Measurements from ENCODE around the gene ITGAL.

The ITGAL gene

DNA sequence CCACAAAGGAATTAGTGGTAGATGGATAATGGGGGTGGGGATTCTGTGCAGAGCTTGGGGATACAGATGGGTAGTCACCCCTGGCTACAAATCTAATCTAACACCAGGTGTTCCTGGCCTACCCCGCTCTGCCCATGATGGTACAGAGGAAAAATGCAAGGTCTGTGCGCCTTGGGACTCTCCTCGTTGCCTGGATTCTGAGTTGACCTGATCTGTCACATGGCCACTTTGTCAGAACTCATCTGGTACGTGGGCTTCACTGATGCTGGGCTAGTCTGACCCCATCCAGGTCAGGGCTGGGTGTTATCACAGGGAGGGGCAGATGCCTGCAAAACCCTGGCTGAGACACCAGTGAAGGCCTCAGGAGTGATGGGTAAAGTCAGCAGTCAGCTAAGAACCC, 80.4 kb downstream of the ITGAL start:
- no peak for DNase-seq

DNA sequence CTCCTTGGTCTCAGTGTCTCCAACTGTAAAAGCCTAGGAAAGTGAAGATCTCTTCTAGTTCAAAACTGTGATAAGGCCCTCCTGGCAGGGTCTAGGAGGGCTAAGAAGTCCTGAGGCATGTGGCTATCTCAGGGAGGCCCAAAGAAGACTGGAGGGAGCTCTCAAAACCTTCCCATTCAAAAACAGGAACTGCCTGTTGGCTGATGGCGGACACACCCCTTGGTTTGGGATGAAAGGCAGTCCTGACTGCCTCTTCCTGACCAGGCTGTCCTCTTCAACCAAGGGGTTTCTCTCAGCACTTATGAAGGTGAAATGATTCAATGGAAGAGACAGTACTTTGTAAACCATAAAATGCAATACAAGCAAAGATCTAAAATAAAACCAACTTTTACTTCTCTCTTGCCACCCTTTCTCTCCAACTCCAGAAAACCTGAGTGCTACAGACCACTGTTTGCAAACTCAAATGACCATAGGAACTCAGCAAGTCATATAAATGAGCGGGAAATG, 80.9 kb downstream of the ITGAL start:
- no peak for DNase-seq

DNA sequence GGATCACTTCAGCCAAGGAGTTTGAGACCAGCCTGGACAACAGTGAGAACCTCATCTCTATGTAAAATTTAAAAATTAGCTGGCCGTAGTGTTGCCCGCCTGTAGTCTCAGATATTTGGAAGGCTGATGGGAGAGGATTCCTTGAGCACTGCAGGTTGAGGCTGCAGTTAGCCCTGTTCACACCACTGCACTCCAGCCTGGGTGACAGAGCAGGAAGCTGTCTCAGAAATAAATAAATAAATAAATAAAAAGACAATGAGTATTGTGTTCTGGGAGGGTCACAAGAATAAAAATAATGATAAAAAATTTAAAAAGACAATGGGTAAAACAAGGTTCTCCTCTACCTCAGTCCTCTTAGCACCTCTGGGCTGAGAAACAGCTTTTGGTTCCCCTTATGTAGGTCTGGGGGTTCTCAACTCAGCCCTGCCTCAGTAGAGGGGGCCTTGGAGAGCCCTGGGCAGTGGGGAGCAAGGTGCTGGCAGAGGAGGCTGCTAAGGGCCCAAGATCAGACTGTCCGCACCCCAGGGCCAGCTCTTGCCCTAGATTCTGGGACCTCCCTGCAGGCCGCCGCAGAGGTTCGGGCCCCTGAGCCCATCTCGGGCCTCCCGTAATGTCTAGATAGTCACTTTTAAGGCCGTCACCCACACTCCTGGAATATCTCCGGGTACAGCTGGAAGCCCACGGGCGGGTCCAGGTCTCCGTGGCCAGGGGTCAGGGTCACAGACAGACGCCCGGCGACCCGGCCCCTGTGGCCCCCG, 82.2 kb downstream of the ITGAL start:
- DNase-seq: no peak

DNA sequence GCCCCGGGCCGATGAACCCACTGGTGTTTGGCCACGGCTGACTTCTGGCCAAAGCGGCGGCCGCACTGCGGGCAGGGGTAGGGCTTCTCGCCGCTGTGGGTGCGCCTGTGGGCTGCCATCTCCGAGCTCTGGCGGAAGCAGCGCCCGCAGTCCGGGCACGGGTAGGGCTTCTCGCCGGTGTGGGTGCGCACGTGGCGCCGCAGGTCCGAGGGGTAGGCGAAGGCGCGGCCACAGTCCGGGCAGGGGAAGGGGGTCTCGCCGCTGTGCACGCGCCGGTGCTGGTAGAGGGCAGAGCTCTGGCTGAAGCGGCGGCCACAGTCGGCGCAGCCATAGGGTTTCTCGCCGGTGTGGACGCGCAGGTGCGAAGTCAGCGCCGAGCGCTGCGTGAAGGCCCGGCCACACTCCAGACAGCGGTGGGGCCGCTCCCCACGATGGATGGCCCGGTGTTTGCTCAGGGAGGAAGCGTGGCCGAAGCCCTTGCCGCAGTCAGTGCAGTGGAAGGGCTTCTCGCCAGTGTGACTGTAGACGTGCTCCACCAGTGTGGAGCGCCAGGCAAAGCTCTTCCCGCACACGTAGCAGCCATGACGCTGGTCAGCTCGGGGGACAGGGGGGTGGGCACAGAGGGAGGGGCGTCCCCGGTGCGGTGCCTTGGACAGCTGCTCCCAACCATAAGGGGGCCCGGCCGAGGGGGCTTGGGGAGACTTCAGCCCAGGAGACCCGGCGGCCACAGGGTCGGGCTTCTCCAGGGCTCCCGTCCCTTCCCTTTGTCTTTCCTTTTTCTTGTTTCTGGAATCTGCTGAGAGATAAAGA, 83.0 kb downstream of the ITGAL start:
- DNase-seq: no peak

DNA sequence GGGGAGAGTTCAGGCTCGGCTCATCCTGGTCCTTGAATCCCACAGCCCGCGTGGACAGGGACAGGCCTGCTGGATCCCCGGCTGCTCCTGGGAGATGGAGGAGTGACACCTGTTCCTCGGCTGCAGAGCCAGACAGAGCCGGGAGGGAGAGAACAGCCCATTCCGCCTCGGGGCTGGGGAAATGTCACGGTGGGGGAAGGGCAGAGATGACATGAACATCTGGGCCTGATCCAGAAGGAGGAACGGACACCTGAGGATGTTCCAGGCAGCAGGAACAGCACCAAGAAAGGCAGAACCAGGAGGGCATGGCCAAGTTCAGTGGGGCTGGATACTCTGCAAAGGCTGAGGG, 83.6 kb downstream of the ITGAL start:
- no peak for DNase-seq

DNA sequence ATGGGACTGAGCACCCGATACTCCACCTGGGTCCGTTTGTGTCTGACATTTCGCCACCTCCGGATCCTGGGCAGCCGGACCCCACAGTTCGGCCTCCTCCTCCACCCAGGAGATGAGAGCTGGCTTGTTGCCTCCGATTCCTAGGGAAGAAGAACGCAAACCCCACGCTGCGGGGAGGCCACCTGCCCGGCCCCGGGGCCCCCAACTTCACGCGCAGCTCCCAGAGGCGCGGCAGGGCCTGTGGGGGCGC, 85.1 kb downstream of the ITGAL start:
- DNase-seq: no peak

DNA sequence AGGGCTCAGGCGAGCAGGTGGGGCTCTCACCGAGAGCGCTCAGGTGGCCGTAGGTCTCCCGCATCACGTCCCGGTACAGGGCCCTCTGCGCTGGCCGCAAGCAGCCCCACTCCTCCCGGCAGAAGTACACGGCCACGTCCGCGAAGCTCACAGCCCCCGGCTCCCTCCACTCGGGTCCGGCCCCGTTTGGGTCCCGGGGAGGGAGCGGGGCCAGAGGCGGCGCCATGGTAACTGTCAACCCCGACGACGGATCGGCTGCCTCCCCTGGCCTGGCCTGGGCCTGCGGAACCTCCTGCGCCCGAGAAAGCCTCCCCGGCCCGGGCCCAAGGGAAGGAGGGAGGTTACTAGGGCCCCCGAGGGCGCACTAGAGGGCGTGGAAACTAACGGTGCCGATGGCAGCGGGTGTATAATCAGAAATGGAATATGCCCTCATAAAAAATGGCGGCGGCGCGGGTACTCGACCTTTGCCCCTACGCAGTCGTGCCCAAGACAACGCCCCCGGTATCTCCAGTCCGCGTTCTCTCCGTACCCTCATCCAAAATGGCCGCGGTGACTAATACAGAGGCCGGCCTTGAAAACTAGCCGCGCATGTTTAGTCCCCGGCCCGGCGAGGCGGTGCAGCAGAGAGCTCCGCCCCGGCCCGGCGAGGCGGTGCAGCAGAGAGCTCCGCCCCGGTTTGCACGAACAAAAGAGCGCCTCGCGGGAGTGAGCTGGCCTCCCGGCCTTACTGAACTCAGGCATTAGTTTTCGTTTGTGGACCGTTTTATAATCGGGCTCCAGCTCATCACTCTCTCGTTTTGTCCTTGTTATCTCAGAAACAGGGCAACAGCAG, 85.6 kb downstream of the ITGAL start, which contains the start of gene ZNF764:
Gene ZNF764, minus strand, starts transcription at position 418 of the 832 bp plus-strand sequence. Its CDS starts 192 bp downstream, at position 226.
- peak; percentile 96 to 98 for DNase-seq

DNA sequence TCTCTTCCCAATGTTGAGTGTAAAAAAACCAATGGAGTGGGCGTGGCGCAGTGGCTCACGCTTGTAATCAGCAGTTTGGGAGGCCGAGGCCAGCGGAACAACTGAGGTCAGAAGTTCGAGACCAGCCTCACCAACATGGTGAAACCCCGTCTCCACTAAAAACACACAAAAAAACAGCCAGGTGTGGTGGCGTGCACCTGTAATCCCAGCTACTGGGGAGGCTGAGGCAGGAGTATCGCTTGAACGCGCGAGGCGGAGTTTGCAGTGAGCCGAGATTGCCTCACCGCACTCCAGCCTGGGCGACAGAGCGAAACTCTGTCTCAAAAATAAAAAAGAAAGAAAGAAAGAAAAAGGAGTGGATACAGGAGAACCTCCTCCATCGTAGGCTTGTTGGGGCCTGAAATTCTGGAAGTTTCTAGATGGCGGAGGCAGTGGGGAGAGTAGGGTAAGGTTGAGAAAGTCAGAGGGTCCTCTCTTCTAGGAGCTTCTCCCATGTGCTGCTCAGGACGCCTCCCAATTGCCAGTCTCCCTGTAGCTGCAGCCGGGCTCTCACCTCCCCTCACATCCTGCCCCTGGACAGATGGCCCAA, 86.3 kb downstream of the ITGAL start:
- no peak for DNase-seq

DNA sequence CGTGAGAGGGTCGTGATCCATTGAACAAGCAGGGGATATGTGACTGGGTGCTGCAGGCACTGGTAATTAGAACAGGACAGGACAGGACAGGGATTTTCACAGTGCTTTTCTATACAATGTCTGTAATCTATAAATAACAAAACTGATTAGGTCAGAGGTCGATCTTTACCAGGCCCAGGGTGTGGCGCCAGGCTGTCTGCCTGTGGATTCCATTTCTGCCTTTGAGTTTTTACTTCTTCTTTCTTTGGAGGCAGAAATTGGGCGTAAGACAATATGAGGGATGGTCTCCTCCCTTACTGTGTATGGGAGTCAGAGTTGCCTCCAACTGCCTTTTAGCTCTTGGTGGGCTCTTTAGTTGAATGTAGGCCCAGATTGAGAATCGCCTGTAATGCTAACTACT, 87.1 kb downstream of the ITGAL start:
- DNase-seq: no peak

DNA sequence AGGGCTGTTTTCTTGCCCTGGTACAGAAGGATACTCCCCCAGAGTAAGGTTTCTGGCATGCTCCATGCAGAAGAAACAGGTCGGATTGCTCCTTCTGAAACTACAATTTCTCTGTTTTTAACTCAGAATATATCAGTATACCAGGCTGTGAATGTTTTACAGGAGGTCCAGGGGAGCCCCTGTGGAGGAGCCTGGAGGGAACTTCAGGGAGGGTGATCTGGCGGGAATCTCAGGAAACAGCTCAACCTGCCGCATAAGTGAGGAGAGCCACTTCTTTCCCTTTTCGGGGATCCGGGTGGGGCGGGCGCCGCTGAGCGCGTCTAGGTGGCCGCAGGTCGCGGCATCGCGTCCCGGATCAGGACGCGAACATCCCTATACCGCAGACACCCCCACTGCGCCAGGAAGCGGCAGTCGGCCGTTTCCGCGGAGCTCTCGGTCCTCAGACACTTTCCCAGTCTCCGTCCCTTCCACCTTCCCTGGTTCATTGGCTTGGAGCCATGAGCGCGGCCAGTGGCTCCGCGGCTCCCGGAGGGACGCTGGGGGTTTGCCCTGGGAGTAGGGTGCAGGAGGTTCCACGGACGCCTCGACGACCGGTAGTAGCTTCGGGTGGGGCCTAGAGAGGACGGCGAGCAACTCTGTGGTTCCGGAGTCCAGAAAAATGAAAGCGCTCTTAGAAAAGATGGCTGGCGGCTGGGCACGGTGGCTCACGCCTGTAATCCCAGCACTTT, 88.7 kb downstream of the ITGAL start:
- peak in 1 of 2 donors; percentile 16 for DNase-seq

DNA sequence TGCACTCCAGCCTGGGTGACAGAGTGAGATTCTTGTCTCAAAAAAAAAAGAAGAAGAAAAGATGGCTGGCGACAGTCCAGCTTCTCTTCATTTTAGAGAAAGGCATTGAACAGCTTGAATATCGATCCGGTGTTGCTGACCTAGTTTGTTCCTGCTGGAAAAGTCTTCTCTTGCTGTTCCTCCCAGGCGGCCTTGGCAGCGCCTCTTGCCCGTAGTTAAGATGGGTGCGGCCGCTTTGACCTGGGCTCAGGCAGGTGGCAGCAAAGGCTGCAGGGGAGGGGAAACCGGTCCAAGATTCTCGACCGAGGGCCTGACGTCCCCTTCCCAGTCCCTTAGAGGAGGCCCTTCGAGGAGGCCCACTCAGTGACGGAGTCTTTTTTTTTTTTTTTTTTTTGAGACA, 89.5 kb downstream of the ITGAL start:
- no peak for DNase-seq

DNA sequence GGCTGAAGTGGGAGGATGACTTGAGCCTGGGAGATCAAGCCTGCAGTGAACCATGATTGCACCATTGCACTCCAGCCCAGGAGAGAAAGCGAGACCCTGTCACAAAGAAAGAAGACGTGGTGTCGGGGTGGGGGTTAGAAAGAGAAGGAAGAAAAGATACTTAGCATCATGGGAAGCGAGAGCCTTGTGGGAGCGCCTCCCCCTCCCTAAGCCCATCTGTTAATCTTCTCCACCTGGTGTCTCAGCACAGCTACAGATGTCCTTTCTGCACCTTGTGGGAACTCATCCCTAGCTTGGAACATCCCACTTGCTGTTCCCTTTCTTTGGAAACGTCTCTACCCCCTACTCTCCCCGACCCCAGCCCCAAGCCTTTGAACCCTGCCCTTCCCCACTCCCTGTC, 93.0 kb downstream of the ITGAL start:
- no peak for DNase-seq

DNA sequence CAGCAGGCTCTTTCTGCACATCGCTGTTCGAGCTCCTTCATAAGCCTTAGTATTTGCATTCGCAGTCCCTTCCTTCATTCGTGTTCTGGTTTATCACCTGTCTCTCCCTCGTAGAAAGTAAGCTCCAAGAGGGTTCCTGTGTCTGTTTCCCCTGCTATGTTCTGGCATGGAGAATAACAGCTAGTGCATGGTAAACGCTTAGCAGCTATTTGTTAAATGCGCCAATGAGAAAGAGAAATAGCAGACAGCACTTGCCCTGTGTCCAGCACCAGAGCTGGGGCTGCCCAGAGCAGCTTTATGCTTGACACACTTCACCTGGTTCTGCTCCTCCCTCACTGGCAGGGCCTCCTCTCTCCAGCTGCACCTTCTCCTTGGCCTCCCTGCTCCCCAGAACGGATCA, 93.4 kb downstream of the ITGAL start:
- DNase-seq: no peak

DNA sequence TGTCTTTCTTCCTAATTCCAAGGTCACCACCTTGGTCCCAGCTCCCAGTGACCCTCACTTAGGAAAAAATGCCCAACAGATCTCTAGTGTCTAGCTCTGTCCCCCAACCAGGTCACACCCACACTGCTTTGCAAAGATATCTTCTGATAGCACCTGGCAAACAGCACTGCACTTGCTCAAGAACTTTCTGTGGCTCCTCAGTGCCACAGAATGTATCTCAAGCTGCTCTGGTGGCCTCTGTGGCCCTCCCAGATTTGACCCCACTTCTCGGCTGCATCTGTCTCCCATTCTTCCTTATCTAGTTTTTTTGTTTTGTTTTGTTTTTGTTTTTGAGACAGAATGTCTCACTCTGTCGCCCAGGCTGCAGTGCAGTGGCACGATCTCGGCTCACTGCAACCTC, 94.0 kb downstream of the ITGAL start:
- no peak for DNase-seq

DNA sequence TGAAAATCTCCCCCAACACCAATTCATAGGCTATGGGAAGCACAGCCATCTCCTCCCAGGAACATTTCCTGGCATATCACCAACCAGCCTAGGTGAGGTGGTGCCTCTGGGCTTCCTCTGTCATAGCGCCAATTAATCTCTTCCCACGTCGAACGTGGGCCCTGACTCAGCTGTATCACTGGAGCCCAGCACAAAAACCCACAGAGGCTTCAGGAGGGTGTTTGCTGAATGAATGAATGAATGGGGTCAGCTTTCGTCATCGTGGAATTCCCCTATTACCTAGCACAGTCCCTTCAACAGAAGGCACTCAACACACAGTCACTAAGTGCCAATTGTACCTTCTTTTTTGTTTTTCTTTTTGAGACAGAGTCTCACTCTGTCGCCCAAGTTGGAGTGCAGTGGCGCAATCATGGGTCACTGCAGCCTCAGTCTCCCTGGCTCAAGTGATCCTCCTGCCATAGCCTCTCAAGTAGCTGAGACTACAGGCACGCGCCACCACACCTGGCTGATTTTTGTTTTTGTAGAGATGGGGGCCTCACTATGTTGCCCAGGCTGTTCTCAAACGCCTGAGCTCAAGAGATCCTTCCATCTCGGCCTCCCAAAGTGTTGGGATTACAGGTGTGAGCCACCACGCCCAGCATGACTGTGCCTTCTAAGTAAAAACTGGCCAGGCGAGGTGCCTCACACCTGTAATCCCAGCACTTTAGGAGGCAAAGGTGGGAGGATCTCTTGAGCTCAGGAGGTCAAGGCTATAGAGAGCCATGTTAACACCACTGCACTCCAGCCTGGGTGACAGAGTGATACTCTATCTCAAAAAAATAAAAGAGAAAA, 94.8 kb downstream of the ITGAL start:
- peak; percentile 72 to 76 for DNase-seq

DNA sequence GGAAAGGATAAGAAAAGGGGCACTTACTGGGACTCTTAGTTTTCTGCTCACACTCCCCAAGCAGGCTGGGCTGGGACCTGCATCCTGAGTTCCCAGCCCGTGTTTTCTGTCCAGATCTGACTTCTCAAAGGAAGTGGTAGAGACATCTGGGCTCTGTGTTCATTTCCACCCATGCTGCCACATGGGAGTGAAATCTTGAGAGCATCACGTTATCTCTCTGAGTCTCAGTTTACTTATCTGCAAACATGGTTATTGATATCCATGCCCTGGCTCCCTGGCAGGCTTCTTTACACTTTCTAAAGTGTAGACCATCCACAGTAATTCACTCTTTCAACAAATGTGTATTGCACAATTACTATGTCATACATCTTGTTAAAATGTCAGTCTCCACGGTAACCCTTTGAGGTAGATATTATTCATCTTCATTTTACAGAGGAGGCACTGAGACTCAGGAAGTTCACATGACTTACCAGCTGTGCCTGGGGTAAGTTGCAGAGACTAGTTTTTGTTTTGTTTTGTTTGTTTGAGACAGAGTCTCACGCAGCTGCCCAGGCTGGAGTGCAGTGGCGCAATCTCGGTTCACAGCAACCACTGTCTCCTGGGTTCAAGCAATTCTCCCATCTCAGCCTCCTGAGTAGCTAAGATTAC, 95.6 kb downstream of the ITGAL start:
- DNase-seq: peak; percentile 49 to 50

DNA sequence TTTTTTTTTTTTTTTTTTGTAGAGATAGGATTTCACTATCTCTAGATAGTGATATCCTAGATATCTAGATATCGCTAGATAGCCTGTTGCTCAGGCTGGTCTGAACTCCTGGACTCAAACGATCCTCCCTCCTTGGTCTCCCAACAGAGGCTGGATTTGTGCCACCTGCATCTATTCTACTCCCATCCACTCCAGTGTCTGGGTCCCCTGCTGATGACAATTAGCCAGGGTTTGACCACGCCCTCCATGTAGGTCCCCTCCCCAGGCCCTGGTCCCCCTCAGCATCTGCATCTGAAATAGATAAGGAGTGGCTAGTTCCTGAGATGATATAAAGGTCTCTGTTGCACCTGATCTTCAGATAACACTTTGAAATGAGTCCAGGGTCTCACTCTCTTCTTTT, 96.7 kb downstream of the ITGAL start:
- DNase-seq: no peak

DNA sequence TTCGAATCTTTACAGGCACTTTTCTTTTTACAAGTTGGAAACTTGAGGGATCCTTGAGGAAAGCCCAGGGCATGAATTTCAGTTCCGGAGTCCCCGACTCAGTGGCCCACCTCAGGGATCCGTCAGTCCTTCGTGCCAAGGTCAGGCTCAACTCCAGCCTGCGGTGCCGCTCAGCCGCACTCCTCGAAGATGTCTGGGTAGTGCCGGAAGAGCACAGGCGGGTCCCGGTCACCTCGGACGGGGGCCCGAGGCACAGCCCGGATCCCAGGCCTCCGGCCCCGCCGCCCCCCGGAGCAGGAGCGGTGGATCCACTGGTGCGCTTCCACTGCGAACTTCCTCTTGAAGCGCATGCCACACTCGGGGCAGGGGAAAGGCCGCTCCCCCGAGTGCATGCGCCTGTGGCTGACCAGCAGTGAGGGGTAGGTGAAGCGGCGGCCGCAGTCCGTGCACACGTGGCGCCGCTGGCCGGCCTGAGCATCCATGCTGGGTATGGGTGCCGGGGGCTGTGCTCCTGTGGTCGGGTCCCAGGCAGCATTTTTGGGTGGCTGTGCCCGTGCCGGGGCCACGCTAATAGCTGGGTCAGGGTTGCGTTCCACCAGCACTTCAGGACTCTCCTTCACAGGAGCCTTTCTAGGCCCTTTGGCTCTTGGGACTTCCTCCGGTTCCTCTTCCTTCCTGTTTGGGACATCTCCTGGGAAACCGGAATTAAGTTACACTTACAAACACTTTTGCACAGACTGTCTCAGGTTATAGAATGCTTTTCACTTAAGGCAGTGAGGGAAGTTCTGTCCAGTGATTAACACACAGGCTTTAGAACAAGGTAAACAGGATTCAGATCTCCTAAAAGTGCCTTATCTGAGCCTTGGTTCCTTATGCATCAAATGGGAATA, 97.4 kb downstream of the ITGAL start:
- no peak for DNase-seq

DNA sequence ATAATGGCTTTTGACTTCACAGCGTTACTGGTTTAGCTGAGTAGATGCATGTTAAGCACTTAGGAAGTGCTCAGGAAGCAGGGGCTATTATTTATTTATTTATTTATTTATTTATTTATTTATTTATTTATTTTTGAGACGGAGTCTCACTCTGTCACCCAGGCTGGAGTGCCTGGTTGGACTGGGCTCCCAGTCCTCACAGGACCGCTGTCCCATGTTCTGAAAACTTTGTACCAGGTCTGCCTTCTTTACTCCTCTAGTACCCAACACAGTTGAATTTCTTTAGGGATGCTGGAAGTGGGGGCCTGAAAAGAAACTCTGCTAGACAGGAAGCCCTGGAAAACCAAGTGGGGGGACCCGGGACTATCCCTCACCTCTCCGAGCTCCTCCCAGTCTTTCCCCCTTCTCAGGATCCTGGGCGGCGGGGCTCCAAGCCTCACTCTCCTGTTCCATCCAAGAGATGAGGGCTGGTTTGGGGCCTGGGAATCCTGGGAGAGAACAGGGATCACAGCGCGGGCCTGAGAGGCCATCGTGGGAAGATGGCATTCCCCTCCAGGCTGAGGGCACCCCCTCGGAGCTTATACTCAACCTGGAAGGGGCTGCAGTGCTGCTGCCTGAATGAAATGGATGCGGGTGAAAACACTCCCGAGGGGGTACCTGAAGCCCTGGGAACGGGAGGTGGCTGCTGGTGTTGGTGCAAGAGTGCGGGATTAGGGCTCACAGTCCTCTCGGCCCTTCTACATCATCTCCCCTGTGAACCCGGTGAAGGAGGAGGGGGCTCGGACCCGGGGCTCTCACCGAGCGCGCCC, 98.3 kb downstream of the ITGAL start:
- no peak for DNase-seq
